Hippocampal formation (tissue), 2 donors: Measurements from ENCODE around the gene A2M.
A peak's percentile ranks its signal among the peaks of the same experiment; 100 is the strongest.

Source experiments
- DNase-seq, 2 donors: peaks; one replicate each; lab custom pipeline; 2025; lab: John Stamatoyannopoulos, UW

A2M gene

GRCh38 chr12:9039397-9039977 lies 76.2 kb downstream of the A2M start:
- DNase-seq: peak in 1 of 2 donors; percentile 57

DNA sequence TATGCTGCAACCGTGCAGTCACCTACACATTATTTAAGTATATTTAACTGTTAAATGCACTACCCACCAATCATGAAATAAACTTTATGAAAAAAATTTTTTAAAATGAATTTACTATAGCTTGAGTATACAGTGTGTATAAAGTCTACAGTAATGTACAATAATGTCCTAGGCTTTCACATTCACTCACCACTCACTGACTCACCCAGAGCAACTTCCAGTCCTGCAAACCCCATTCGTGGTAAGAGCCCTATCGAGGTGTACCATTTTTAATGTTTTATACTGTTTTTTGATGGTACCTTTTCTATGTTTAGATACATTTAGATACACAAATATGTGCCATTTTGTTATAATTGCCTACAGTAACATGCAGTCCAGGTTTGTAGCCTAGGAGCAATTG lies 78.3 kb downstream of the A2M start:
- DNase-seq: no peak

- DNase-seq: no peak
These were observed 79.5 kb downstream of the A2M start for GRCh38 chr12:9036227-9036626.

GRCh38 chr12:9034095-9034494 lies 81.6 kb downstream of the A2M start:
- DNase-seq: no peak

GRCh38 chr12:9033265-9033887 lies 82.3 kb downstream of the A2M start:
- no peak for DNase-seq

DNA sequence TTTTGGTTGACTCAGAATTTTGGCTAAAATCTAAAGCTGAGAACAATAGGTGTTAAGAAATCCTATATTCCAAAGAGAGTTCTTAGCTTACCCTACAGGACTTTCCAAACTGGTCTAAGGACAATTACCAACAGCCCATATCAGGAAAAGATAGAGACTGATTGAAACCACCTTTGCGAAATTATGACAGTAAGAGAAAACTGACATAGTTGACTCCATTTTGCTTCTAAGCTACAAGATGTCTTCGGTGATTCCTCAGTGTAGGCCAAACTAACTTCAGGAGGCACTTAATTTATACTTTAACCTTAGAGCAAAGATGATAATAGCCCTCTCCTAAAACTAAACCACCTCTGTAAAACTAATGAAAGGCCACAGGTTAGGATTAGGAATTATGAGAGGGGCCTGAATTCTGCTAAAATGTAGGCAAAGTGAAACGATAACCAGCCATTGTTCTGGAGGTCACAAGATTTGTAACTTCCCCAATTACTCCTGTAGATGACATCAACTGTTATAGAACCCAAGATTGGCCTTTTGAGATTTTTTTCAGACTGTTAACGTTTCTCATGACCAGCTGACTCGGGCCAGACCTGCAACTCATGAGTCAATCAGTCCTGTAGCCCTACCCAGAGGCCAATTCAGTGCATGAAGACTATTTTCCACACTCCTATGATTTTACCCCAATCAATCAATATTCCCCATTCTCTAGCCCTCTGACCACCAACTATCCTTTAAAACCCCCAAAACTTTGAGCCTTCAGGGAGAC lies 83.3 kb downstream of the A2M start:
- no peak for DNase-seq

DNA sequence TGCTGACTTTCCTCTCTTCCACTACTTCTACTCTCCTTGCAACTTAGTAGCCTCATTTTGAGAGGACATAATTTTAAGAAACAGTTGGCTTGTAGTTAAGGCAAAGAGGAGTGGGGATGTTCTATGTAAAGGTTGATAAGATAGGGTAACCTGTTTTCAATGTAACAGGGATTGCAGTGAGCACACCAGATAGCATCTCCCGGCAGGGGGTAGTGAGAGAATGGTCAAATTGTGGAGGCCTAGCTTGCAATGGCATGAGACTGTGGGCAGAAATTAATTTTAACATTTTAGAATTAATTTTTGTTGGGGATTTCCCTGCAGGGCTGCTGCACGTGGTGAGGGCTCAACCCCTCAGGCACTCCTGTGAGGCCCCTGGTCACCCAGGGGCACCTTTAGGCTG lies 84.9 kb downstream of the A2M start:
- DNase-seq: no peak

GRCh38 chr12:9027161-9028059 lies 88.3 kb downstream of the A2M start:
- no peak for DNase-seq

DNA sequence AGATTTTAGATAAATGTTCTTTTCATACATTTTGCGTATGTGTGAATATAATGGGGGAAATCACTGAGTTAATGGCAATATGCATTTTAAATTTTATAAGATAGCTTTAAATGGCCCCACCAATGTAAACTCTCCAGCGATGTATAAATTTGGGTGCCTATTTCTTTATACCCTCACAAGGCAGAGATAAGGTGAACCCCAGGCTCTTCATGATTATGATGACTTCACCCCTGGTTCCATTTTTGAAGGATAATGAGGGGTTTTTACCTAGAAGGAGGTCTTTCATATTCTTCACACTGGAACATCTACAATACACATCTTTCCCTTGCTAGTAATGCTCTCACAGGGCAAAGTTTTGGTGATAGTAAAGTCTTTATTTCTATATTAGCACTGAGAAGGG lies 91.2 kb downstream of the A2M start:
- no peak for DNase-seq

DNA sequence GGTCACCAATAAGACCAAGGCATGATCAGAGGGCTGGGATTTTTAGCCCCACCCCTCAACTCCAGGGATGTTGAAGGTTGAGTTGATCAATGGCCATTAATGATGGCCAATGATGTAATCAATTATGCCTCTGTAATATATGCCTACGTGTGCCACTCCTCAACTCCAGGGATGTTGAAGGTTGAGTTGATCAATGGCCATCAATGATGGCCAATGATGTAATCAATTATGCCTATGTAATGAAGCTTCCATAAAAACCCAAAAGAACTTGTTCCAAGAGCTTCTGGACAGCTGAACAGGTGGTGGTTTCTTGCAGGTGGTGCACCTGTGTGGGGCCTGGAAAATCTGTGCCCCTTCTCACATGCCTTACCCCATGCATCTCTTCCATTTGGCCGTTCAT lies 93.1 kb downstream of the A2M start:
- no peak for DNase-seq
